Endothelial cell of umbilical vein (primary cell): ENCODE results near the gene CTIF. TPM values are rescaled to one million over a fixed set of nuclear protein-coding genes. Genes with fewer than 3 reads are reported as not detected.

Source experiments
- BruUV-seq: library from RNA; stranded (reverse); fragments of 400-500 nt; replicated peaks from 2 replicates; lab custom pipeline; 2021; lab: Mats Ljungman, UMichigan
- CTCF ChIA-PET: fragments of 300-600, 350-600 bp; sonication (Branson Sonifier 250); formaldehyde crosslinking; loops from one replicate; lab custom pipeline; 2021; ENCODE audit warnings: antibody characterized with exemption, inconsistent platforms; lab: Charles Lee
- POLR2A ChIA-PET: fragments of 300-600, 350-600 bp; sonication (Branson Sonifier 250); formaldehyde crosslinking; loops from one replicate; lab custom pipeline; 2021; ENCODE audit warnings: antibody characterized with exemption, inconsistent platforms; lab: Charles Lee
- DNase-seq: peaks from one replicate; pipeline ENCODE4 v3.0.0-alpha.2; 2011; ENCODE audit warnings: low read depth, low spot score
- FAIRE-seq: peaks from 2 replicates; lab custom pipeline; 2011; peaks lifted over from hg19 to GRCh38; lab: Jason Lieb, UNC
- H2AFZ ChIP-seq: 2 replicates; pipeline ENCODE4 v1.6.0; 2012; ENCODE audit warnings: low read depth, low read length, control low read depth, inconsistent platforms
- H3K27ac ChIP-seq: 2 replicates; pipeline ENCODE4 v1.5.1; 2011; ENCODE audit warnings: low read depth, mild to moderate bottlenecking, control low read depth, low read length, moderate library complexity; ENCODE audit not compliant: insufficient read depth
- H3K27me3 ChIP-seq, 2 experiments: 2 replicates each; pipeline versions ENCODE4 v1.6.0 to v1.6.1; 2011; ENCODE audit warnings: low read length in 2 of 2, mixed read lengths in 1 of 2; ENCODE audit not compliant: control insufficient read depth in 2 of 2, insufficient read depth in 2 of 2
- H3K36me3 ChIP-seq, 2 experiments: 2 replicates in 1 of 2; 3 replicates in 1 of 2; pipeline ENCODE4 v1.5.1; 2011; ENCODE audit warnings: low read length in 2 of 2, mild to moderate bottlenecking in 1 of 2, moderate library complexity in 1 of 2; ENCODE audit not compliant: control insufficient read depth in 2 of 2, insufficient read depth in 2 of 2; ENCODE audit errors: extremely low read depth in 1 of 2
- H3K4me1 ChIP-seq: 3 replicates; pipeline ENCODE4 v1.5.1; 2011; ENCODE audit warnings: mild to moderate bottlenecking, low read length; ENCODE audit not compliant: control insufficient read depth, insufficient read depth; ENCODE audit errors: extremely low read depth
- H3K4me2 ChIP-seq: 2 replicates; pipeline ENCODE4 v1.6.1; 2011; ENCODE audit warnings: low read length, control low read depth, mixed read lengths; ENCODE audit not compliant: insufficient read depth
- H3K4me3 ChIP-seq, 3 experiments: fragments of 200-600 bp in 1 of 3; sonication (generic), shearing (Covaris generic) in 1 of 3; replicated peaks in 1 of 3; 2 replicates each; pipeline ENCODE4 v1.5.1; 2011 to 2016; ENCODE audit warnings: control low read depth in 3 of 3, low read length in 3 of 3, mild to moderate bottlenecking in 2 of 3, inconsistent platforms in 1 of 3, low read depth in 1 of 3, moderate library complexity in 1 of 3; ENCODE audit not compliant: insufficient read depth in 1 of 3
- H3K79me2 ChIP-seq: 2 replicates; pipeline ENCODE4 v1.6.0; 2012; ENCODE audit warnings: low read length, inconsistent platforms; ENCODE audit not compliant: control insufficient read depth, insufficient read depth
- H3K9ac ChIP-seq: replicated peaks from 2 replicates; pipeline ENCODE3; 2011; ENCODE audit warnings: low read length, control low read depth; ENCODE audit not compliant: insufficient read depth; ENCODE audit errors: extremely low read depth
- H3K9me1 ChIP-seq: replicated peaks from 3 replicates; pipeline ENCODE4 v1.6.0; 2011; ENCODE audit warnings: mild to moderate bottlenecking, low read length; ENCODE audit not compliant: control insufficient read depth, insufficient read depth; ENCODE audit errors: extremely low read depth
- H3K9me3 ChIP-seq: replicated peaks from 2 replicates; pipeline ENCODE4 v1.5.1; 2012; ENCODE audit warnings: low read length, inconsistent platforms; ENCODE audit not compliant: control insufficient read depth, insufficient read depth
- H4K20me1 ChIP-seq: replicated peaks from 2 replicates; pipeline ENCODE3; 2011; ENCODE audit warnings: mild to moderate bottlenecking, low read length; ENCODE audit not compliant: control insufficient read depth, insufficient read depth; ENCODE audit errors: extremely low read depth
- CTCF ChIP-seq, 2 donors: IDR thresholded peaks; 1 replicate in 1 of 2; 2 replicates in 1 of 2; pipeline ENCODE4 v1.5.1; 2011; ENCODE audit warnings: low read length in 2 of 2, mild to moderate bottlenecking in 2 of 2, moderate library complexity in 2 of 2, control low read depth in 1 of 2, inconsistent platforms in 1 of 2, low read depth in 1 of 2; ENCODE audit not compliant: insufficient read depth in 1 of 2; ENCODE audit errors: extremely low read depth in 1 of 2
- EZH2 ChIP-seq: IDR thresholded peaks from 2 replicates; pipeline ENCODE4 v1.6.1; 2012; ENCODE audit warnings: borderline replicate concordance, low read depth, mild to moderate bottlenecking, moderate library complexity, low read length, inconsistent platforms; ENCODE audit not compliant: severe bottlenecking
- FOS ChIP-seq: IDR thresholded peaks from 2 replicates; pipeline ENCODE4 v1.6.1; 2011; ENCODE audit warnings: mild to moderate bottlenecking, low read length, moderate library complexity, borderline replicate concordance; ENCODE audit not compliant: insufficient read depth
- GATA2 ChIP-seq: IDR thresholded peaks from 2 replicates; pipeline ENCODE4 v1.7.0; 2011; ENCODE audit warnings: low read depth, mild to moderate bottlenecking, moderate library complexity, mixed read lengths, low read length; ENCODE audit not compliant: insufficient read length, insufficient read depth
- JUN ChIP-seq: IDR thresholded peaks from 2 replicates; pipeline ENCODE4 v1.6.1; 2011; ENCODE audit warnings: borderline replicate concordance, low read depth; ENCODE audit not compliant: insufficient read length, insufficient read depth
- MAX ChIP-seq: IDR thresholded peaks from 2 replicates; pipeline ENCODE4 v1.6.1; 2011; ENCODE audit not compliant: insufficient read depth, insufficient read length
- MYC ChIP-seq: IDR thresholded peaks from one replicate; pipeline ENCODE4 v1.6.1; 2011; ENCODE audit warnings: mild to moderate bottlenecking, low read depth, low read length
- POLR2A ChIP-seq: IDR thresholded peaks from 2 replicates; pipeline ENCODE4 v1.6.1; 2012; ENCODE audit warnings: low read depth, mild to moderate bottlenecking, control low read depth, low read length
- POLR2AphosphoS5 ChIP-seq: IDR thresholded peaks from 2 replicates; pipeline ENCODE4 v1.6.1; 2012; ENCODE audit warnings: low read depth, mild to moderate bottlenecking, control low read depth, low read length, moderate library complexity; ENCODE audit not compliant: insufficient read depth
- dilution Hi-C: fragments of 300-500 bp; cut with MboI; formaldehyde crosslinking; loops from one replicate; pipeline ENCODE4 v1.15.0; 2019; ENCODE audit warnings: low sequenced_read_pairs; ENCODE audit not compliant: extremely low pct_ligation_motif_present
- intact Hi-C: fragments of 100-400 bp; cut with micrococcal nuclease; formaldehyde crosslinking; loops from one replicate; pipeline ENCODE4 v1.10.0; 2022
- polyA plus RNA-seq, 4 experiments: library from polyadenylated mRNA; depleted of rRNA in 3 of 4; stranded (reverse) in 3 of 4; unstranded in 1 of 4; fragments of >200 nt; gene quantifications; 2 replicates each; pipeline versions ENCODE4 v1.2.1 to v1.2.3, GENCODE V29; 2011 to 2012; ENCODE audit warnings: missing spikeins in 1 of 4
- total RNA-seq: library from RNA; stranded (reverse); gene quantifications from 2 replicates; pipeline ENCODE4 v1.2.3, GENCODE V29; 2021

CTIF gene
- total and polyA plus RNA-seq, 2 donors (not counting 3 experiments of a cell fraction or from before 2014, with no cell fraction given) = 20.9 to 57.7 TPM

GRCh38 chr18:48707636-48708296 is 168.9 kb downstream of the CTIF start:
- peaks cover 0 to 3% of the 10 kb centered on the region in 2 experiments for H3K36me3 ChIP-seq
- H3K9me1 ChIP-seq = no peaks in the 10 kb centered on the region
- DNase-seq = no peak
- intact Hi-C loops (no loop called here), dilution Hi-C loops (no loop called here)
- H3K4me3 ChIP-seq = no peak overlapping the region
- H4K20me1 ChIP-seq = no peaks in the 10 kb centered on the region
- H3K27ac ChIP-seq = no peak overlapping the region
- no peak overlapping the region for H3K4me2 ChIP-seq
- no TSS peak for BruUV-seq
- H3K27me3 ChIP-seq = no peaks in the 10 kb centered on the region
- H3K9me3 ChIP-seq = no peaks in the 10 kb centered on the region
- no peaks in the 10 kb centered on the region for H3K79me2 ChIP-seq
- H2AFZ ChIP-seq = no peak overlapping the region
- ChIA-PET POLR2A (no interaction called here), CTCF (interaction anchor here (0.8 to 1.2 kb wide), 2 partner anchors 14 to 531 kb away, joined by 3 read pairs; no protein-coding TSS in a partner anchor)
- H3K4me1 ChIP-seq = peaks cover 24% of the 10 kb centered on the region
- TF ChIP-seq CTCF (IDR thresholded peaks at IDR 0.05; ENCODE audit: extremely low read depth in 1 of 2, insufficient read depth in 1 of 2, low read depth in 1 of 2, low read length in 2 of 2) = no peak
- TF ChIP-seq GATA2 = no peak
- no peak for TF ChIP-seq MYC
- TF ChIP-seq EZH2 = no peak
- no peak for TF ChIP-seq JUN
- TF ChIP-seq POLR2A = no peak
- TF ChIP-seq MAX = no peak
- TF ChIP-seq POLR2AphosphoS5 = no peak
- no peak for TF ChIP-seq FOS
- H3K9ac ChIP-seq = no peak overlapping the region
- no peak for FAIRE-seq
